Stomach (tissue), 4 donors: Measurements from ENCODE around the gene UFC1.

Experiments
- CTCF ChIP-seq, 7 experiments: fragments of 450-650 bp in 4 of 7; fragments of 200-600 bp in 3 of 7; sonication (generic) in 3 of 7; IDR thresholded peaks; one replicate each; pipeline ENCODE4 v1.5.1; 2016 to 2019; ENCODE audit warnings: antibody characterized with exemption in 7 of 7, control low read depth in 2 of 7, mild to moderate bottlenecking in 1 of 7
- POLR2A ChIP-seq, 4 donors: fragments of 450-650 bp; IDR thresholded peaks; one replicate each; pipeline ENCODE4 v1.6.1; 2016; ENCODE audit warnings: antibody characterized with exemption in 4 of 4, control low read depth in 2 of 4, mild to moderate bottlenecking in 1 of 4, moderate library complexity in 1 of 4
- POLR2AphosphoS5 ChIP-seq, 3 donors: sonication (generic); formaldehyde crosslinking; IDR thresholded peaks; one replicate each; pipeline ENCODE4 v1.6.1; 2016; ENCODE audit warnings: antibody characterized with exemption in 3 of 3

GRCh38 chr1:161111527-161111926, 42.3 kb upstream of the UFC1 start:
- no peak for TF ChIP-seq CTCF (IDR thresholded peaks at IDR 0.05)
- no peak for TF ChIP-seq POLR2A (IDR thresholded peaks at IDR 0.05)
- TF ChIP-seq POLR2AphosphoS5 (IDR thresholded peaks at IDR 0.05) = no peak
